Mesendoderm (in vitro differentiated cells): ENCODE measurements around the gene SH2D4B.
A peak's percentile ranks its signal among the peaks of the same experiment; 100 is the strongest.

Experiments used
- DNase-seq: peaks from one replicate; pipeline ENCODE4 v3.0.0; 2013
- H2AK5ac ChIP-seq: 2 replicates; pipeline ENCODE4 v1.6.1; 2013; ENCODE audit warnings: low read length, inconsistent platforms
- H2BK120ac ChIP-seq: 2 replicates; pipeline ENCODE4 v1.6.1; 2013; ENCODE audit warnings: low read depth, mild to moderate bottlenecking, low read length, moderate library complexity, mixed read lengths
- H2BK15ac ChIP-seq: replicated peaks from 2 replicates; pipeline ENCODE4 v1.6.1; 2013; ENCODE audit warnings: low read depth, mild to moderate bottlenecking, moderate library complexity
- H2BK5ac ChIP-seq: 2 replicates; pipeline ENCODE4 v1.6.1; 2013; ENCODE audit warnings: low read length, inconsistent platforms
- H3K18ac ChIP-seq: 2 replicates; pipeline ENCODE4 v1.6.1; 2013; ENCODE audit warnings: mild to moderate bottlenecking, low read length, mixed read lengths
- H3K23ac ChIP-seq: one replicate; pipeline ENCODE4 v1.6.1; 2013; ENCODE audit warnings: low read length
- H3K27ac ChIP-seq: 2 replicates; pipeline ENCODE4 v1.5.1; 2013; ENCODE audit warnings: low read depth, mild to moderate bottlenecking, inconsistent platforms, low read length, moderate library complexity
- H3K27me3 ChIP-seq: 2 replicates; pipeline ENCODE4 v1.6.1; 2013; ENCODE audit warnings: low read length, control low read depth, mild to moderate bottlenecking, inconsistent platforms; ENCODE audit not compliant: insufficient read depth, poor library complexity
- H3K36me3 ChIP-seq: 2 replicates; pipeline ENCODE4 v1.6.1; 2013; ENCODE audit warnings: low read length, inconsistent platforms; ENCODE audit not compliant: control insufficient read depth, insufficient read depth
- H3K4ac ChIP-seq: one replicate; pipeline ENCODE4 v1.6.1; 2013; ENCODE audit warnings: low read depth, mild to moderate bottlenecking, low read length, moderate library complexity
- H3K4me1 ChIP-seq: 2 replicates; pipeline ENCODE4 v1.6.1; 2013; ENCODE audit warnings: low read depth, low read length, inconsistent platforms; ENCODE audit not compliant: control insufficient read depth
- H3K4me2 ChIP-seq: 2 replicates; pipeline ENCODE4 v1.6.1; 2013; ENCODE audit warnings: low read length
- H3K4me3 ChIP-seq: 2 replicates; pipeline ENCODE4 v1.5.1; 2013; ENCODE audit warnings: mild to moderate bottlenecking, low read length
- H3K56ac ChIP-seq: one replicate; pipeline ENCODE4 v1.6.1; 2013; ENCODE audit warnings: low read length
- H3K79me1 ChIP-seq: 2 replicates; pipeline ENCODE4 v1.6.1; 2013; ENCODE audit warnings: low read length, inconsistent platforms
- H3K79me2 ChIP-seq: 2 replicates; pipeline ENCODE4 v1.6.1; 2013; ENCODE audit warnings: mild to moderate bottlenecking, low read length; ENCODE audit not compliant: control insufficient read depth, insufficient read depth
- H3K9ac ChIP-seq: 2 replicates; pipeline ENCODE4 v1.6.1; 2013; ENCODE audit warnings: low read length, inconsistent platforms
- H4K5ac ChIP-seq: one replicate; pipeline ENCODE4 v1.6.1; 2013; ENCODE audit warnings: low read length
- H4K8ac ChIP-seq: one replicate; pipeline ENCODE4 v1.6.1; 2013; ENCODE audit warnings: low read depth, mild to moderate bottlenecking, control low read depth, low read length, moderate library complexity
- WGBS: extraction: QIAGEN DNeasy Blood & Tissue Kit; methylation state at CpG from one replicate; pipeline ENCODE4 v1.1.7; 2013; ENCODE audit warnings: low lambda C conversion rate, missing lambda C conversion rate; ENCODE audit not compliant: insufficient coverage; ENCODE audit errors: extremely low coverage; 5-methylcytosine and 5-hydroxymethylcytosine counted together

The SH2D4B gene

DNA sequence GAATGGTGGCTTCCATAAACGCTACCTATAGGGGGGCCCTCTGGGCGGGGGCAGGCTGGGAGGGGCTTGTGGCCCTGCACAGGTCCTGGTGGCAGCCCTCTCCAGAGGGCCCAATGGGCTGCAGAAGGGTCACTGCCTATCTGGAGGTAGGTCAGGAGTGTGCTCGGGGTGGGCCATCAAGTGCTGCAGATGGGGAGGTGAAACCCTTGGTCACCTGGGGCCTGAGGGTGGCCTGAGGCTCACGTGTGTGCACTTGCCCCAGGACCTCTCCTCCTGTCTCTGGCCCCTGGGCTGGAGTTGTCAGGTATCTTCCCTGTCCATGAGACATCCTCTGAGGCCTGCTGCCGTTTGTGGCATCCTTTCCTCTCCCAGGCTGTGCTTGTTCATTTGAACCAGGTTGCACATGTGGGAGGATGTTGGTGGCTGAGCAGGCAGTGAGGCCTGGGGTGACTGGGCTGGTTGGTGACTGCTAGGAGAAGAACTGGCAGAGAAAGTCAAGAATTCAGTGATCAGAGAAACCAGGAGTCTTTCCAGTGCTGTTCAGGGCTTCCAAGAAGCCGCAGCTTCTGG lies 21.1 kb upstream of the SH2D4B start:
- H3K9ac ChIP-seq, result no peak overlapping the region
- no peak overlapping the region for H3K4ac ChIP-seq
- no peak overlapping the region for H3K18ac ChIP-seq
- no peak overlapping the region for H2BK120ac ChIP-seq
- H4K8ac ChIP-seq, result no peak overlapping the region
- no peak overlapping the region for H2BK5ac ChIP-seq
- no peak overlapping the region for H3K27ac ChIP-seq
- H2AK5ac ChIP-seq, result no peak overlapping the region
- no peak overlapping the region for H3K4me2 ChIP-seq
- H3K4me1 ChIP-seq, result no peaks in the 10 kb centered on the region
- no peak overlapping the region for H4K5ac ChIP-seq
- no peak for DNase-seq
- no peak overlapping the region for H3K56ac ChIP-seq
- H3K36me3 ChIP-seq, result peaks cover 4% of the 10 kb centered on the region
- H3K79me2 ChIP-seq, result no peaks in the 10 kb centered on the region
- no peak overlapping the region for H2BK15ac ChIP-seq
- no CpG with 5 or more reads among the region's 6 CpGs for WGBS
- H3K79me1 ChIP-seq, result no peaks in the 10 kb centered on the region
- no peak overlapping the region for H3K4me3 ChIP-seq
- no peaks in the 10 kb centered on the region for H3K27me3 ChIP-seq
- no peak overlapping the region for H3K23ac ChIP-seq

DNA sequence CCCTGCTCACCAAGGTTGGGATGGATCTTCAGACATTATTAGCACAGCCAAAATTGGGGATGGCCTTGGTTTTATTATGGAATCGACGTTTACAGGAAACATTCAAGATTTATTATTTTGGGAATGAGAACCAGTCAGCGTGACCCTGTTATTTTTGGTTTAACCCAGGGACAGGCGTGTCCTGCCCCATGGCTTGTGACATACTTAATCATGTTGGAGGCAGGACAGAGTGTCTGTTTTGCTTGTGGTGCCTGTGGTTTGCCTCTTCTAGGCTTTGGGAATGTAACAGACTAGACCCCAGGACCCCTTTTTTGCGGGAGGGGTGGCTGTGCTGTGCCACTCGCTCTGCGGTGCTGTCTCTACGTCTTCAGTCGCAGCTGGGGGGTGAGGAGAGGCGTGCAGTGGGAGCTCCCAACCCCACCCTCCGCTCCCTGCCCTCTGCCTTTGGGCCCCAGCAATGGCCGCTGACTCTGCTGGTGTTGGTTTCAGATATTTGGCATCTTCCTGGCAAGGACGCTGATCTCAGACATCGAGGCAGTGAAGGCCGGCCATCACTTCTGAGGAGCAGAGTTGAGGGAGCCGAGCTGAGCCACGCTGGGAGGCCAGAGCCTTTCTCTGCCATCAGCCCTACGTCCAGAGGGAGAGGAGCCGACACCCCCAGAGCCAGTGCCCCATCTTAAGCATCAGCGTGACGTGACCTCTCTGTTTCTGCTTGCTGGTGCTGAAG lies 20.1 kb upstream of the SH2D4B start:
- Histone ChIP-seq H3K4me3 (no peak overlapping the region), H3K4ac (no peak overlapping the region), H4K8ac (no peak overlapping the region), H2BK5ac (no peak overlapping the region), H3K79me2 (no peaks in the 10 kb centered on the region), H2BK120ac (no peak overlapping the region), H3K23ac (no peak overlapping the region), H3K9ac (no peak overlapping the region), H2AK5ac (no peak overlapping the region), H3K27me3 (no peaks in the 10 kb centered on the region), H3K36me3 (peaks cover 3% of the 10 kb centered on the region), H3K4me2 (no peak overlapping the region), H3K18ac (no peak overlapping the region), H2BK15ac (no peak overlapping the region), H3K79me1 (no peaks in the 10 kb centered on the region), H4K5ac (no peak overlapping the region), H3K27ac (no peak overlapping the region), H3K4me1 (no peaks in the 10 kb centered on the region), H3K56ac (no peak overlapping the region)
- no peak for DNase-seq
- no CpG with 5 or more reads among the region's 21 CpGs for WGBS

DNA sequence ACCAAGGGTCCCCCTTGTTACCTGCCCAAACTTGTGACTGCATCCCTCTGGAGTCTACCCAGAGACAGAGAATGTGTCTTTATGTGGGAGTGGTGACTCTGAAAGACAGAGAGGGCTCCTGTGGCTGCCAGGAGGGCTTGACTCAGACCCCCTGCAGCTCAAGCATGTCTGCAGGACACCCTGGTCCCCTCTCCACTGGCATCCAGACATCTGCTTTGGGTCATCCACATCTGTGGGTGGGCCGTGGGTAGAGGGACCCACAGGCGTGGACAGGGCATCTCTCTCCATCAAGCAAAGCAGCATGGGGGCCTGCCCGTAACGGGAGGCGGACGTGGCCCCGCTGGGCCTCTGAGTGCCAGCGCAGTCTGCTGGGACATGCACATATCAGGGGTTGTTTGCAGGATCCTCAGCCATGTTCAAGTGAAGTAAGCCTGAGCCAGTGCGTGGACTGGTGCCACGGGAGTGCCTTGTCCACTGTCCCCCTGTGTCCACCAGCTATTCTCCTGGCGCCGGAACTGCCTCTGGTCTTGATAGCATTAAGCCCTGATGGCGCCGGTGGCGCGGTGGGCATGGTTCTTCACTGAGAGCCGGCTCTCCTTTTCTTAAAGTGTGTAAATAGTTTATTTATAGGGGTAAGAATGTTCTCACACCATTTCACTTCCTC lies 19.4 kb upstream of the SH2D4B start:
- no peak overlapping the region for H4K5ac ChIP-seq
- H4K8ac ChIP-seq, result no peak overlapping the region
- H3K79me1 ChIP-seq, result no peaks in the 10 kb centered on the region
- H3K27me3 ChIP-seq, result no peaks in the 10 kb centered on the region
- no peaks in the 10 kb centered on the region for H3K79me2 ChIP-seq
- no peak overlapping the region for H2AK5ac ChIP-seq
- H2BK120ac ChIP-seq, result no peak overlapping the region
- H2BK5ac ChIP-seq, result no peak overlapping the region
- no peak for DNase-seq
- H2BK15ac ChIP-seq, result no peak overlapping the region
- no peak overlapping the region for H3K4me2 ChIP-seq
- H3K9ac ChIP-seq, result no peak overlapping the region
- no peak overlapping the region for H3K18ac ChIP-seq
- no peak overlapping the region for H3K27ac ChIP-seq
- H3K23ac ChIP-seq, result no peak overlapping the region
- H3K4me1 ChIP-seq, result no peaks in the 10 kb centered on the region
- H3K56ac ChIP-seq, result no peak overlapping the region
- no peak overlapping the region for H3K4me3 ChIP-seq
- no peak overlapping the region for H3K4ac ChIP-seq
- WGBS, result no CpG with 5 or more reads among the region's 17 CpGs
- H3K36me3 ChIP-seq, result peaks cover 3% of the 10 kb centered on the region

DNA sequence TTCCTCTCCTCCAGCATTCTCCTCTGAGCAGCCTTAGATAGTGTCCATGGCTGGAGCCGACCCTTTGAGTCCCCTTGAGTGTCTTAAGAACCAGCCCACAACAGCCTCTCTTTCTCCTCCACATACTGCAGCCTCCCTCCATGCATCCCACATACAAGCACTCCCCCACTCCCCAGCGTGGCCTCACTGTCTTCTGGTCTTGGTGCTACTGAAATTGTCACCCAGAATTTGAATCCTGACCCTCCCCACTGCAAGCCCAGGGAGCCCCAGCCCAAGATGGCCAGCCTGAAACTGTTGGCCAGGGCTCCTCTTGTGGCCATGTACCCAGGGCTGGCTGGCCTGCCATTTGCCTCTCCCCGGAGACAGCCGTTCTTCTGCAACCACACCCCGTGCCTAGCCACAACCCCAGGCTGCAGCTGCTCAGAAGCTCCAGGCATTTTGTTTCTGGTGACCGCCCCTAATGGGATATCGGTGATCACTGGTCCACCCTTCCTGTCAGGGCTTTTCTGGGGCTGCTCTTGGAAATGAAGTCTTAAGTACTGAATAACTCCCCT lies 18.8 kb upstream of the SH2D4B start:
- Histone ChIP-seq H2BK5ac (no peak overlapping the region), H4K8ac (no peak overlapping the region), H3K79me1 (no peaks in the 10 kb centered on the region), H2AK5ac (no peak overlapping the region), H3K36me3 (peaks cover 3% of the 10 kb centered on the region), H3K18ac (no peak overlapping the region), H2BK15ac (no peak overlapping the region), H3K4me2 (no peak overlapping the region), H3K23ac (no peak overlapping the region), H4K5ac (no peak overlapping the region), H3K27ac (no peak overlapping the region), H3K56ac (no peak overlapping the region), H2BK120ac (no peak overlapping the region), H3K9ac (no peak overlapping the region), H3K27me3 (no peaks in the 10 kb centered on the region), H3K79me2 (no peaks in the 10 kb centered on the region), H3K4me1 (no peaks in the 10 kb centered on the region), H3K4me3 (no peak overlapping the region), H3K4ac (no peak overlapping the region)
- WGBS, result no CpG with 5 or more reads among the region's 7 CpGs
- no peak for DNase-seq

DNA sequence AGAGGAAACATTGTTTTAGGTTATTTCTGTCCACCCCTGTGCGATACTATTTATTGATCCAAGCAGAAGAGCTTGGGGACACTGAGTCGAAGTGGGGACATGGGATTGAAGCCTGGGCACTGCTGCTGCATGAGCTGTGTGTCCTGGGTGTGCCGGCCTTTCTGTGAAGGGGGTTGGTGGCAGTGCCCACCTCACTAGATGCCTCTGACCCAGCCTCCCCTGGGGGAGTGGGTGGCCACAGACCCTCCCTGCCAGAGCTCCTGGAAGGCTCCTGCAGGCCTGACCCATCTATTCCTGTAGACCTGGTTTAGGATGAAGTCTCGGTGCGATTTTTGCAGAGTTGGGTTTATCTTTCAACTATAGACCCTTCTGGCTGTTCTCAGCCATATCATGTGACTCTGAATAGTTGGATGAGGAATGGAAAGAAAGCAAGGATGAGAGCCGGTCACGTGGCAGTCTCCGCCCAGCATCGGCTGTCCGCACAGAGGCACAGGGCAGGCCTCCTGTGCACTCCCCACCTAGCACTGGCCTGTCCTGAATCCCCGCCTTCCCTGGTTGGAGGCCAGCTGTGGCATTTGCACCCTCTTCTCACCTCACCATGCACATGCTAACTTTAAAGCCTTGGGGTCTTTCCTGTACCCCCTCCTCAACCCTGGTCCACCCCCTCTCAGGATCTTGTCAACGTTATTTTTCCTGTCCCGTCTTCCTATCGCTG lies 17.6 kb upstream of the SH2D4B start:
- no peaks in the 10 kb centered on the region for H3K27me3 ChIP-seq
- no peaks in the 10 kb centered on the region for H3K79me1 ChIP-seq
- H2BK15ac ChIP-seq, result no peak overlapping the region
- no CpG with 5 or more reads among the region's 14 CpGs for WGBS
- H2AK5ac ChIP-seq, result no peak overlapping the region
- H4K5ac ChIP-seq, result no peak overlapping the region
- no peak overlapping the region for H3K4me2 ChIP-seq
- no peak overlapping the region for H2BK5ac ChIP-seq
- H3K79me2 ChIP-seq, result no peaks in the 10 kb centered on the region
- H3K4me1 ChIP-seq, result no peaks in the 10 kb centered on the region
- no peak overlapping the region for H4K8ac ChIP-seq
- H3K36me3 ChIP-seq, result peaks cover 1% of the 10 kb centered on the region
- H3K9ac ChIP-seq, result no peak overlapping the region
- no peak overlapping the region for H2BK120ac ChIP-seq
- no peak overlapping the region for H3K4me3 ChIP-seq
- H3K23ac ChIP-seq, result no peak overlapping the region
- no peak overlapping the region for H3K18ac ChIP-seq
- H3K27ac ChIP-seq, result no peak overlapping the region
- DNase-seq, result no peak
- H3K4ac ChIP-seq, result no peak overlapping the region
- peak overlapping the region; percentile 20 for H3K56ac ChIP-seq
